H1 (cell line): ENCODE results near the gene NUBPL. TPM values are rescaled to one million over a fixed set of nuclear protein-coding genes. Genes with fewer than 3 reads are reported as not detected.

Experiments used
- CBX8 ChIP-seq: fragments of 300-800, 300-1000 bp; sonication (generic); IDR thresholded peaks from 2 replicates; pipeline ENCODE4 v1.7.1; 2016; ENCODE audit warnings: low read depth, low read length, borderline replicate concordance
- polyA plus RNA-seq, 7 experiments: library from polyadenylated mRNA; depleted of rRNA in 3 of 7; stranded (reverse) in 5 of 7; unstranded in 2 of 7; fragments of >200 nt in 5 of 7; fragments of 200-250 nt in 2 of 7; gene quantifications; 1 replicate in 5 of 7; 2 replicates in 1 of 7; 4 replicates in 1 of 7; pipeline versions ENCODE4 v1.2.1 to v1.2.3, GENCODE V29; 2011 to 2013; ENCODE audit warnings: missing spikeins in 2 of 7, mixed read lengths in 2 of 7
- total RNA-seq: library from RNA; stranded (reverse); fragmentation: NEBNext Ultra II Directional; extraction: Animal tissue kit (Norgen Biotek cat#: 25700); gene quantifications from 2 replicates; pipeline ENCODE4 v1.2.1, GENCODE V29; 2021

NUBPL gene
- total and polyA plus RNA-seq, 2 of the 8 experiments (the other 6 are each of a cell fraction or from before 2014, with no cell fraction given): 1.6 to 6.8 TPM

- no peak for TF ChIP-seq CBX8
Measured at GRCh38 chr14:31876741-31877140, 315.5 kb downstream of the NUBPL start (continued).
